Right cardiac atrium (tissue), 5 donors: Measurements from ENCODE around the gene MTHFS. TPM values are rescaled to one million over a fixed set of nuclear protein-coding genes. Genes with fewer than 3 reads are reported as not detected.
"Not testable (repeated sequence)": the region's sequence is repeated elsewhere in the genome, so short reads cannot be mapped to it uniquely, and the experiment has no call there.

Experiments used
- ATAC-seq, 2 donors: fragments of 200-7000 bp; cut with Tn5 transposase; one replicate each; pipeline versions ENCODE4 v1.8.0 to v1.9.1; 2020; ENCODE audit warnings: moderate library complexity in 2 of 2, mild to moderate bottlenecking in 1 of 2
- DNase-seq, 3 donors: peaks; one replicate each; pipeline ENCODE4 v3.0.0-alpha.2; 2020
- H3K27ac ChIP-seq: one replicate; pipeline ENCODE4 v1.5.1; 2013; ENCODE audit warnings: mild to moderate bottlenecking, low read length, control low read depth, moderate library complexity
- H3K27me3 ChIP-seq: one replicate; pipeline ENCODE4 v1.6.1; 2013; ENCODE audit not compliant: control insufficient read depth, insufficient read depth
- H3K4me1 ChIP-seq: one replicate; pipeline ENCODE4 v1.6.1; 2013; ENCODE audit warnings: low read length; ENCODE audit not compliant: control insufficient read depth, insufficient read depth
- H3K4me3 ChIP-seq: one replicate; pipeline ENCODE4 v1.5.1; 2013; ENCODE audit warnings: low read length, control low read depth
- H3K9me3 ChIP-seq: one replicate; pipeline ENCODE4 v1.6.1; 2013; ENCODE audit warnings: low read length; ENCODE audit not compliant: control insufficient read depth
- WGBS: extraction: QIAGEN DNeasy Blood & Tissue Kit; methylation state at CpG from one replicate; pipeline ENCODE4 v1.1.7; 2013; 5-methylcytosine and 5-hydroxymethylcytosine counted together
- intact Hi-C, 4 donors: fragments of 100-400 bp; cut with DNase I; formaldehyde crosslinking; loops; one replicate each; pipeline versions ENCODE4 v1.11.0 to v1.14.0; 2022 to 2023
- polyA plus RNA-seq: library from polyadenylated mRNA; stranded (reverse); fragments of 200-250 nt; gene quantifications from one replicate; pipeline ENCODE4 v1.2.3, GENCODE V29; 2013
- total RNA-seq, 4 donors: library from RNA; stranded (reverse); fragmentation: NEBNext Ultra II Directional; extraction: Animal tissue kit (Norgen Biotek cat#: 25700); gene quantifications; one replicate each; pipeline ENCODE4 v1.2.1, GENCODE V29; 2021
- donor health status: healthy with polysubstance abuse.
- donor health status: DM: no; HTN: yes; CAD: no.
- donor health status: DM: no; HTN: no; CAD: no.
- donor health status: DM: no; HTN: yes; CAD: no; lungs with severe emphysema.
- donor health status: DM: yes; HTN: yes; CAD: no.

Gene MTHFS
- total and polyA plus RNA-seq, 5 donors, result 12.3 to 35.2 (median 18.9) TPM

DNA sequence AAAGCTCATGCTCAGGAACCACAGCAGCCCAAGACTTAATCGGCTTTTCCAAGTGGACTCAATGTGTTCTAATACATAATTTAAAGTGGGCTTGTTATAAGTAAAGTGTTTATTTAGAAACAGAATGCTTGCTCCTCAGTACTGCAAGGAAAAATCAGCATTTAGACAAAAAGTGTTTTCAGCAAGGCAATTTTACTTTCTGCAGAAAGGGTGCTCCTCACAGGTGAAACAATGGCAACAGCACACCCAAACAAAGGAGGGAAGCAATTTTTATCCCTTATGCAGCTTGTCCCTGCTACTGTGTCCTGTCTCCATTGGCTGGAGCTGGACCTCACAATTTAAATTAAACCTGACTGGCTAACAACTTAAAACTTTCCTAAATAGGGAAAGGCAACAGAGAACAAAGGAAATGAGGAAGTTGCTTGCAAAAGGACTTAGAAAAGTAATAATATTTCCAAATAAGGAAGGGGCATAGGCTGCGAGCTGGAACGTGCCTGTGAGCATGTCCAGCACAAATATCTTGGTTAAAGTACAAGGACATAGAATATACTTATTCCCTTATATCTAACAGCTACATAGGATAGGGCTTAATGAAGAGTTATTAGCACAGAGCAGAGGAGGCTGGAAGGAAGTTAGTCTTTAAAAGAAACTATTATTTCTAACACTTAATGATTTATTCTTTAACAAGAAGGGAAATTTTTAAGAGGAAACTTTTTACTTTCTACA lies 19.1 kb upstream of the MTHFS start:
- H3K4me1 ChIP-seq, intact Hi-C loops, H3K27ac ChIP-seq, H3K9me3 ChIP-seq, H3K27me3 ChIP-seq, DNase-seq, H3K4me3 ChIP-seq, ATAC-seq: not testable (repeated sequence)
- WGBS, result 94% methylated on average over 3 of the region's 3 CpGs

DNA sequence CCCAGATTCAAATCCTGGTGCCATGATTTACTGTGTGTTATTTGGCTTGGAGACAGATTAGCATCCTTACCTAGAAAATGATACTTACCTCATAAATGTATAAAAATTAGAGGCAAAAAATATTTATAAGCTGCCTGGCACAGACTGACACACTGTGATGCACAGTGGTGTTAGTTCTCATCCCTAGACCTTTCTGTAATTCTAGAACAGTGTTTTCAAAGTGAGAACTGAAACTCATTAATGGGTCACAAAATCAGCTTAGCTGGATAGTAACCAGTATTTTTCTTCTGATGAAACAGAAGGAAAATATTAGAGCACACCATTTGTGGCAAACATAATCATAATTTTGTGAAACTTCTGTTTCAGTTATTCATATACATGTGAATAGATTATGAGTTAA lies 17.9 kb upstream of the MTHFS start:
- DNase-seq, result no peak
- Histone ChIP-seq H3K27ac (no peak overlapping the region), H3K9me3 (peaks cover 3% of the 10 kb centered on the region), H3K27me3 (no peaks in the 10 kb centered on the region), H3K4me3 (no peak overlapping the region), H3K4me1 (no peaks in the 10 kb centered on the region)
- intact Hi-C loops, result no loop called here
- ATAC-seq, result no peak

DNA sequence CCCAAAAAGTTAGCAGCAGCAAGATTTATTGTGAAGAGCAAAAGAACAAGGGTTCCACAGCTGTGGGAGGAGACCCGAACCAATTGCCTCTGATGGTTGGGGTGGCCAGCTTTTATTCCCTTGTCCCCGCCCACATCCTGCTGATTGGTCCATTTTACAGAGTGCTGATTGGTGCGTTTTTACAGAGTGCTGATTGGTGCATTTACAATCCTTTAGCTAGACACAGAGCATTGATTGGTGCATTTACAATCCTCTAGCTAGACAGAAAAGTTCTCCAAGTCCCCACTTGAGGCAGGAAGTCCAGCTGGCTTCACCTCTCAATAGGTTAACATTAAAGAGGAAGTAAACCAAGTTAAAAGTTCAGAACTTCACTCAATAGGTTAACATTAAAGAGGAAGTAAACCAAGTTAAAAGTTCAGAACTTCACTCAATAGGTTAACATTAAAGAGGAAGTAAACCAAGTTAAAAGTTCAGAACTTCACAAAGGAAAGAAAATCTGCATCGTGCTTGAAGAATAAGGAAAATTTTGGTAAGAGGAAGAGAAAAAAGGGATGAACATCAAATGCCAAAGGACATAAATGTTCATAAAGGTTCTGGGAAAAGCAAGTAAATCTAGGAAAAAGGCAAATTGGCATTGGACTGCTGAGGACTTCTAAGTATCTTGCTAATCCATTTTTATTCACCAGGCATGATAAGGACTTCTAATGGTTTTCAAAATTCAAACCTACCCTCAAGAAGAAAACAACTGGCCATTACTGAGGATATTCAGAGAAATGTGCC lies 12.9 kb upstream of the MTHFS start:
- H3K9me3 ChIP-seq, H3K4me3 ChIP-seq, DNase-seq, ATAC-seq, H3K27me3 ChIP-seq, H3K27ac ChIP-seq, H3K4me1 ChIP-seq, intact Hi-C loops: not testable (repeated sequence)
- 90% methylated on average over 4 of the region's 4 CpGs for WGBS

DNA sequence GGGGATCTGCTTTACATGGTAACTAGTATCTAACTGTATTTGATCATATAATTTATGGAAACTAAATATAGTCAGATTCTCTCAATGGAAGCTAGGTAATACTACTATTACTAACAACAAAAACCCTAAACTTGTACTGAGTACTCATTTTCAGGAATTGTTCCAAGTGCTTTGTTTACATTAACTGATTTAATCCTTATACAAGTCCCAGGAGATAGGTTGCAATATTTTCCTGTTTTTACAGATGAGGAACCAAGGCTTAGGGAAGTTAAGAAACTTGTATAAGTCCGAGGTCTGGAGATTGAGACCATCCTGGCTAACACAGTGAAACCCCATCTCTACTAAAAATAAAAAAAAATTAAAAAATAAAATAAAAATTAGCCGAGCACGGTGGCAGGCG lies 7.5 kb upstream of the MTHFS start:
- no peak overlapping the region for H3K27ac ChIP-seq
- intact Hi-C loops, result no loop called here

DNA sequence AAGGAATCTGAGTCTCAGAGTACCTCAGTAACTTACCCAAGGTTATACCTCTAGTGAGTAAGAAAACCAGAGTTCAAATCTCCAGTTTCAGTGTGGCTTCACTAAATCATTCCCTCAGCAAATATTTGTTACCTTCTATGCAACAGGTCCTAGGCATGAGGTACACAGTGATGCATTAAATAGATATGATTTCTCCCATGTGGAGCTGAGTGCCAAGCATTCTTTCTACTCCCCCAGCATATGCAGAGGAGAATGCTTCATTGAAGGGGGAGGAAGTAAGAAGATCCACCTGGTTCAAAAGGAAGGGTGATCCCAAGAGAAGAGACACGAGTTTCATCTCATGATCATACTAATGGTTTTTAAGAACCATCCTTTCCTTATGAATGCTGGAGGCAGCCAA lies 6.8 kb upstream of the MTHFS start:
- intact Hi-C loops, result no loop called here
- Histone ChIP-seq H3K27ac (no peak overlapping the region), H3K27me3 (no peaks in the 10 kb centered on the region), H3K9me3 (no peaks in the 10 kb centered on the region), H3K4me3 (no peak overlapping the region), H3K4me1 (no peaks in the 10 kb centered on the region)
- 77% methylated on average over 1 of the region's 1 CpG for WGBS
- ATAC-seq, result no peak
- DNase-seq, result no peak

More for the DNA sequence above, 7.5 kb upstream of the MTHFS start:
- H3K4me1 ChIP-seq, result no peaks in the 10 kb centered on the region
- WGBS, result 80% methylated on average over 4 of the region's 4 CpGs
- ATAC-seq (no peak), DNase-seq (no peak)
- H3K9me3 ChIP-seq, result no peaks in the 10 kb centered on the region
- no peak overlapping the region for H3K4me3 ChIP-seq
- H3K27me3 ChIP-seq, result no peaks in the 10 kb centered on the region

DNA sequence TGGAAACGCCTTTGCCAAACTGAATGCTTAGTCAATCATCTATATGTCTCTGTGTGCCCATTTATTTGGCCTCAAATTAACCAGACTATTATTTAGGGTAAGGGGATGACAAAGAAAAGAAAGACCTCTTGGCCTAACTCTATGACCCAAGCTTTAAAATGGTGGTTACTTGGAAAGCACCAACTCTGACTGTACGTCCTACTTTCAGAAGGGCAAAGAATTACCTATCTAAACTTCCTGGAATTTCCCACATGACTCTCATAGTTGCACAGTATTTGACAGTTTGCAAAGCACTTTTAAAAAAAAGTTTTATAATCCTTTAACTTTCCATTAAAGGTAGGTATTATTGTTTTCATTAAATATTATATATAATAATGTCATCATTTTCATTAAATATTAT lies 6.3 kb upstream of the MTHFS start:
- intact Hi-C loops, result no loop called here
- H3K4me3 ChIP-seq, result no peak overlapping the region
- no peak for DNase-seq
- 87% methylated on average over 2 of the region's 2 CpGs for WGBS
- H3K9me3 ChIP-seq, result no peaks in the 10 kb centered on the region
- ATAC-seq, result no peak
- H3K4me1 ChIP-seq, result no peaks in the 10 kb centered on the region
- no peaks in the 10 kb centered on the region for H3K27me3 ChIP-seq
- no peak overlapping the region for H3K27ac ChIP-seq

DNA sequence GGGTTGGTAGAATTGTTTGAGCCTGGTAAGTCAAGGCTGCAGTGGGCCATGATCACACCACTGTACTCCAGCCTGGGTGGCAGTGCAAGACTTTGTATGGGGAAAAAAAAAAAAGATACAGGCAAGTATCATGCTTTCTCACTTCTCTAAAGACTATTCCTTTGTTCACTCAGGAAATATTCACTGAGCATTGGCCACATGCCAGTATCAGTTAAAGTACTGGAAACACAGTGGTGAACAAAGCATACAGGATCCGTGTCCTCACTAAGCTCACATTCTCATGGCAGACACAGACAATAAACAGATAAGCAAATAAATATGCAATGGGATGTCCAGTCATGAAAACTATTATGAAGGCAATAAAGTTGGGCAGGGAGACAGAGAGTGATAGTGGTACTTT lies 5.1 kb upstream of the MTHFS start:
- no peak for ATAC-seq
- H3K9me3 ChIP-seq, result no peaks in the 10 kb centered on the region
- 63% methylated on average over 1 of the region's 1 CpG for WGBS
- no peak overlapping the region for H3K27ac ChIP-seq
- H3K27me3 ChIP-seq, result no peaks in the 10 kb centered on the region
- H3K4me1 ChIP-seq, result no peaks in the 10 kb centered on the region
- no peak overlapping the region for H3K4me3 ChIP-seq
- DNase-seq, result no peak
- intact Hi-C loops, result no loop called here

DNA sequence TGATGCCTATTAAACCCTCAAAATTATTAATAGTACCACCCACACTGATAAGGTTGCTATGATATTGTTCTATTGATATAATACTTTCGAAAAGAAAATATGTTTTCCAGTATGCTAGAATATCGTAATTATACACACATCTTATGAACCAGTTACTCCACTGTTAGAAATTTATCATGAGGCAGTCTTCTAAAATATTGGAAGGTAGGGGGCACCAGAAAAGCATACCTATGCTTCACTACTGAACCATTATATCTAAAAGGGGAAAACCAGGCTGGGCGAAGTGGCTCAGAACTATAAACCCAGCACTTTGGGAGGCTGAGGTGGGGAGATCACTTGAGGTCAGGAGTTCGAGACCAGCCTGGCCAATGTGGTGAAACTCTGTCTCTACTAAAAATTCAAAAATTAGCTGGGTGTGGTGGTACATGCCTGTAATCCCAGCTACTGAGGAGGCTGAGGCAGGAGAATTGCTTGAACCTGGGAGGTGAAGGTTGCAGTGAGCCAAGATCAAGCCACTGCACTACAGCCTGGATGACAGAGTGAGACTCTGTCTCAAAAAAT lies 4.1 kb upstream of the MTHFS start:
- WGBS, result 93% methylated on average over 4 of the region's 4 CpGs
- H3K27ac ChIP-seq, DNase-seq, H3K4me1 ChIP-seq, H3K9me3 ChIP-seq, ATAC-seq, intact Hi-C loops, H3K27me3 ChIP-seq, H3K4me3 ChIP-seq: not testable (repeated sequence)

DNA sequence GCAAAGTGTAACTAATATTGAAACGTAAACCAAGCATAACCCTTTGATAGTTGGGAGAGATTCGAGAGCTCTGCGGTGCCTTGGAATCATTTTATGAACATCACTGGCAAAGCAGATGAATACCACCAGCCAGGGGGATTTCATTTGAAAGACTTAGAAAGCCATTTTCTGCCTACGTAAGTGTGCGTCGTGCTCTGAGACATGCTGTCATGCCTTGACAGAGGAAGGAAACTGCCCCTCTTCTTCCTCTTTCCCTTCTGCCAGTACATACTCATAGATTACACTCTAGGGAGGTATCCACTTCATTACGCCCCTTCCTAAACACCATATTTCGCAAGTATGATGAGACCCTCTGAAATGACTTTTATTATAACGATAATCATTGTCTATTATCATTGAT lies 3.3 kb upstream of the MTHFS start:
- intact Hi-C loops, result no loop called here
- no peak overlapping the region for H3K27ac ChIP-seq
- no peaks in the 10 kb centered on the region for H3K27me3 ChIP-seq
- no peak overlapping the region for H3K4me3 ChIP-seq
- no peak for ATAC-seq
- no peak for DNase-seq
- H3K4me1 ChIP-seq, result no peaks in the 10 kb centered on the region
- WGBS, result 90% methylated on average over 9 of the region's 9 CpGs
- no peaks in the 10 kb centered on the region for H3K9me3 ChIP-seq

DNA sequence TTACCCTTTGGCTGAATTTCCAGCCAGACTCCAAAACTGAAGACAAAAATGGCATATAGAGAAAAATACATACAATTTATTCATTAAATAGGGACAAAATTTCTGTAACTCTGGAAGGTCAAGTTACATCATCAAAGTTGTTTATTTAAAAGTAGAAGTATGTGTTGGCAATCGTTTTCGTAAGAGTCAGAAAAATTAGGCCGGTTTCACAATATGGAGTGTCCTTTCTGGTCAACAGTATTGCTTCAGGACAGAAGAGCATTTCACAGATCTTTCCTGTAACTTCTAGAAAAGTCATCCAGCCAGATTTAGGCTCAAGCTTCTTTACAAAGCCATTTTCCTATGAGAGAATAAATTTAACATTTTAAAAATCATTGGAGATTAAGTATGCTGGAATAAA lies 2.0 kb upstream of the MTHFS start:
- H3K9me3 ChIP-seq, H3K4me1 ChIP-seq, H3K27ac ChIP-seq, ATAC-seq, DNase-seq, intact Hi-C loops, H3K27me3 ChIP-seq, H3K4me3 ChIP-seq: not testable (repeated sequence)
- 61% methylated on average over 3 of the region's 3 CpGs for whole genome bisulfite sequencing

DNA sequence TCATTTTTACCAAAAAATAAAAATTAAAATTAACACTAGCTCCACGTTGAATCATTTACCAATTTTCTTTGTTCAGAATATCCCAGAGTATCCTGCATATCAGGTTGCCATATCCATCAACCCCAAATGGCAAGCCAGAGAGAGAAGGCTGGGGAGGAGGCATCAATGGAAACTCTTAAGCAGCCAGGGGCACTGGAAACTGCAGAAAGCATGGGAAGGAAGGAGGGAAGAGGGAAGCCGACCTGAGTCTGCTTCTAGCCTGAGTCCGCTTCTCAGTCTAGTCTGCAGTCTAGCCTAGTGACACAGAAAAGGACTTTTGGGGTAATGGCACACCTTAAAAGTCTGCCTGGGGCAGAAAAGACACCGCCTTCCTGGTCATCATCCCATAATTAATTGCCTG lies 1.6 kb upstream of the MTHFS start:
- intact Hi-C loops, result no loop called here
- DNase-seq, result no peak
- WGBS, result 90% methylated on average over 4 of the region's 4 CpGs
- Histone ChIP-seq H3K4me3 (no peak overlapping the region), H3K27ac (peak overlapping the region; percentile 51), H3K27me3 (no peaks in the 10 kb centered on the region), H3K4me1 (no peaks in the 10 kb centered on the region), H3K9me3 (no peaks in the 10 kb centered on the region)
- ATAC-seq, result no peak
